NCI-H82 (cell line): ENCODE measurements around the gene EP300.
"Not testable (repeated sequence)": the region's sequence is repeated elsewhere in the genome, so short reads cannot be mapped to it uniquely, and the experiment has no call there.

ENCODE experiments used
- DNase-seq: peaks from one replicate; lab custom pipeline; 2025; lab: John Stamatoyannopoulos, UW

Gene EP300

GRCh38 chr22:41152902-41153301, 60.5 kb downstream of the EP300 start:
- no peak for DNase-seq

GRCh38 chr22:41157083-41157482, 64.7 kb downstream of the EP300 start:
- DNase-seq, result no peak

GRCh38 chr22:41169157-41169556, 76.8 kb downstream of the EP300 start:
- no peak for DNase-seq

- DNase-seq, result no peak
Measured at GRCh38 chr22:41171996-41172395, 79.6 kb downstream of the EP300 start.

- DNase-seq, result no peak
Measured at GRCh38 chr22:41175546-41175945, 83.2 kb downstream of the EP300 start.

- no peak for DNase-seq
Measured at GRCh38 chr22:41177040-41177621, 84.7 kb downstream of the EP300 start.

- DNase-seq, result no peak
Measured at GRCh38 chr22:41177622-41178424, 85.4 kb downstream of the EP300 start.

GRCh38 chr22:41178425-41178975, 86.1 kb downstream of the EP300 start:
- DNase-seq, result no peak

GRCh38 chr22:41180362-41180761, 88.0 kb downstream of the EP300 start:
- DNase-seq, result not testable (repeated sequence)

- no peak for DNase-seq
Measured at GRCh38 chr22:41180926-41181325, 88.5 kb downstream of the EP300 start.

GRCh38 chr22:41181349-41182241, 89.2 kb downstream of the EP300 start:
- DNase-seq, result peak; percentile 47

- no peak for DNase-seq
Measured at GRCh38 chr22:41184679-41185078, 92.3 kb downstream of the EP300 start.

GRCh38 chr22:41191467-41191866, 99.1 kb downstream of the EP300 start:
- no peak for DNase-seq

- DNase-seq, result no peak
Measured at GRCh38 chr22:41193829-41194228, 101.4 kb downstream of the EP300 start.

GRCh38 chr22:41197038-41197972, 104.9 kb downstream of the EP300 start:
- peak; percentile 81 for DNase-seq

GRCh38 chr22:41198027-41198580, 105.7 kb downstream of the EP300 start:
- DNase-seq, result peak; percentile 47

GRCh38 chr22:41201141-41201540, 108.7 kb downstream of the EP300 start:
- no peak for DNase-seq

GRCh38 chr22:41203118-41203517, 110.7 kb downstream of the EP300 start:
- DNase-seq, result no peak

- DNase-seq, result no peak
Measured at GRCh38 chr22:41204066-41204465, 111.7 kb downstream of the EP300 start.

GRCh38 chr22:41204992-41205900, 112.9 kb downstream of the EP300 start, which contains the start of gene L3MBTL2:
TSS of gene L3MBTL2 (plus strand) at chr22:41205312. CDS start at chr22:41205363, 51 bp downstream.
- DNase-seq, result peak; percentile 98
